Stimulated activated CD8-positive, alpha-beta memory T cell treated with anti-CD3 and anti-CD28 coated beads, Interleukin-15, amount 100 ng/mL, for 1 hour (primary cell): ENCODE results near the gene LZTS2.

Experiments
- DNase-seq: peaks from one replicate; pipeline ENCODE4 v3.0.0-alpha.2; 2020; ENCODE audit warnings: low read depth

The LZTS2 gene

DNA sequence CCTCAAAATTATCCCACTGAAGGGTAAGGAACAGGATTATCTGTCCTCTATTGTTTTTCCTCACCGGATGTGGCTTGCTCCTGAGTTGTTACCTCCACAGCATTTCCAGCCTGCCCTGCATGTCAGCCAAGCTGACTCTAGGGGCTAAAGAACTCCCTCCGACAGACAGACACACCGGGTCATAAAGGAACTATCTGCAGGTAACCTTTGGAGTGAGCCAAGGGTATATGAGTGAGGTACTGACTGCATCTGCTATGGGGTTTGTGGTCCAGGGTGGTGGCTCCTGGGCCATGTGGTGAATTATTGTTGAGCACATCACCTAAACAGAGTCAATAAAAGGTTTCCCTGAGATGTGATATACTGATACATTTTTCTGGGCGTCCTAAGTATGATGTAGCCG is 55.3 kb downstream of the LZTS2 start:
- DNase-seq = no peak

DNA sequence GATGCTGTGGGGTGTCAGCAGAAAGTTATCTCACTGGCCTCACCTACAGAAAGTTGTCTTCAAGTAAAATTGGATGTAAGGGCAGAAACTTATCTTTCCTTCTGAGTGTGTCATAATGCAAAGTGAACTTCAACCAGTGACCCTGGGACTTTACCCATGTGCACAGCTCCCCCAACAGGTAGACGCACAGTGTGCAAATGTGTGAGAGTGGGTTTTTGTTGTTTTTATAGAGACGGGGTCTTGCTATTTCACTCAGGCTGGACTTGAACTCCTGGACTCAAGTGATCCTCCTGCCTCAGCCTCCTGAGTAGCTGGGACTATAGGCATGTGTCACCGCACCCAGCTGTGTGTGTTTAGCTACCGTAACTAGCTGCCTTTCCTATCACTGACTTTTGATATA is 55.8 kb downstream of the LZTS2 start:
- no peak for DNase-seq

GRCh38 chr10:101056365-101057151 is 57.0 kb downstream of the LZTS2 start:
- DNase-seq = no peak
